Erythroblast (primary cell): ENCODE measurements around the gene LMLN.

ENCODE experiments used
- GATA1 ChIP-seq: IDR thresholded peaks from 2 replicates; pipeline ENCODE4 v1.6.1; 2011; ENCODE audit warnings: low read depth, mild to moderate bottlenecking, control low read depth, low read length, moderate library complexity
- POLR2A ChIP-seq: IDR thresholded peaks from 2 replicates; pipeline ENCODE4 v1.6.1; 2011; ENCODE audit warnings: mild to moderate bottlenecking, low read length

- no peak for TF ChIP-seq POLR2A
- TF ChIP-seq GATA1 = no peak
These were observed 67.2 kb downstream of the LMLN start for GRCh38 chr3:198027045-198027798.
